NCI-H2081 (cell line): ENCODE measurements around the gene SNAPC1.

ENCODE experiments used
- DNase-seq, 2 experiments: peaks; one replicate each; lab custom pipeline; 2025; lab: John Stamatoyannopoulos, UW

Gene SNAPC1

DNA sequence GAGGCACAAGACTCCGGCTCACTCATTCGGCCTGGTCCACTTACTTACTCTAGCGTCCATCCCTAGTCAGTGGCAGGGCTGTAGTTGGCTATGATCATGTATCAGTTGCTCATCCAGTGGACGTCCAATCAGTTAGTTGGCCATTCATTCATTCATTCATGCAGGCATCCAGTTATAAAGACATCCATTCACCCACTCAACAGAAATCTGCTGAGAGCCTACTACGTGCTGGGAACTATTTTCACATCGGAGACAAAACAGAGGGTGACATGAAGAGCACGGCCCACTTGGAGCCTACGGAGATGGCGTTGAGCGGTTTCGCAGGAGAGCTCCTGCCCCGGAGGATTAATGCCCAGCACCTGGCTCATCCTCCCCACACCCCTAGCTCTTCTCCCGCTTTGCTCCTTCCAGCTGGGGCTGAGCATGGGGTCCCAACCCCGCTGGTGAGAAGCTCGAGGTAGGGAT, 49.7 kb downstream of the SNAPC1 start:
- no peak for DNase-seq

- peak; percentile 2 to 17 for DNase-seq
These were observed 50.3 kb downstream of the SNAPC1 start, which contains the start of gene SYT16 for GRCh38 chr14:61812347-61813095. Gene SYT16 (plus strand): TSS chr14:61812703.

DNA sequence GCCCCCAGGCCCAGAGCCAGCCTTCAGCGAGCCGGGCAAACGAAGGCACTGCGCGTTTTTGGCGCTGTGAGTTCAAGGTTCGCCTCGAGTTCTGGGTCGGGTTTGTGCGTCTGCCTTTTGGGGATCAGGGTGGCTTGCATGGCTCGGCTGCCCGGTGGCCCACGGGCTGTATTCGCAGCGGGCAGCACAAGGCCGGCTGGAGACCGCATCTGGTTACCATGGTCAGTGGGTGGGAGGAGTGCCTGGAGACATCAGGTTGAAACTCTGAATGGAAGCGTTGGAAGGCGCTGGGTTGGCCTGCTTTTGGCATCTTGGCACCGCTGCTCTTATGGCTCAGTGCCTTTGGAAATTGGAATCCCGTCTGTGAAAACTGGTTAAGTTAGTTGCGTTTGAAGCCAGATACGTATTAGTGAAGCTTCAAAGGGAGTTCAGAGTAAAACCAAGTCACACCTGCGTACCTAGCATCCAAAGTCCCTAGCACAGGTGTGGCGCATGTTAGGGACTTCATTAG, 50.9 kb downstream of the SNAPC1 start:
- DNase-seq: no peak

DNA sequence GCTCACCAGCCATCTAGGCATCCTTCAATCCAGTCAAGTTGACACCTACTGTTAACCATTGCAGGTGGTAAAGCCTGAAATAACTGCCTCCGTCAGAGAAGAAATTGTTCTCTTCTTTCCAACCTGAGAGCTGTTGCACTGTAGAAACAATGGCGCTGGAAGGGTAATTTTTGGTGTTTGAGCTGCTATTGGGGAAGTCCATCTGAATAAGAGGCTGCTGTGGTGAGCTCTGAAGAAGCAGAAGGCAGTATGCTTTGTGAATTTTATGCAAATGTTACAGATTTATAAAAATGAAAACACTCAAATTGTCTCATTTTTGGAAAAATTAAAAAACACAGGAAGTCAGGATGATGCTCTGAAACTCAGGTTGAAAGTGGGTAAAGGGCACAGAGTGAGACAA, 60.2 kb downstream of the SNAPC1 start:
- no peak for DNase-seq

DNA sequence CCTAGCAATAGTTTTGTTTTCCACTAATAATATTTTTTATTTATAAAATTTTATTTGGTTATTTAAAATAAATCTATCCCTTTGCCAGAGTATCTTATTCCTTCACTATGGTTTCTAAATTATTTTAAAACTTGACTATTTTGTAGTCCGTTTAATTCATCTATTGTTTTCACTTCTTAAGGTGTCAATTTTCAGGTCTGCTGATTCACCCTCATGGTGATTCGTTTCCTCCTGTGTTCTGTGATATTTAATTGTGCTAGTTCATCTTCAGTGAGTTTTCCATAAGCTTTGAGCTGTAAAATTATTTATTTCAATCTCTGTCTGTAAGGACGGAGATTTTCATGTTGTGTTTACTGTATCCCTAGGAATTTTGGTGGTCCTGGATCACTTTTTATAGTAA, 70.6 kb downstream of the SNAPC1 start:
- no peak for DNase-seq

DNA sequence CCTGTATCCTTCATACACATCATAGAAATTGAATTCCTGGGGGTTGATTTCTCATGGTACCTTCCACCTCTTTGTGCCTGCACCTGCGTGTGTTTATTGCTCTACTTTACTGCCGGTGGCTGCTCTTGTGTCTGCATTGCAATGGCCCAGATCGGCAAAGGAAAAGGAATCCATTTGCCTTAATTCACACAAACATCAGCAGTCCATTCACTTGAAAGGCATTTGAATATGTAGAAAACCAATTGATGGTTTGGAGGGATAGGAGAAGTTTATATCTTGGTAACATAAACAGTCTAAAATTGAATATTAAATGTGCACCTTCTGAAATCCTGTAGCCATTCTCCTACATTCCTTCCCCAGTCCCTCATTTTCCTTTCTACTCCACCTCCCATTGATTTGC, 74.0 kb downstream of the SNAPC1 start:
- no peak for DNase-seq

DNA sequence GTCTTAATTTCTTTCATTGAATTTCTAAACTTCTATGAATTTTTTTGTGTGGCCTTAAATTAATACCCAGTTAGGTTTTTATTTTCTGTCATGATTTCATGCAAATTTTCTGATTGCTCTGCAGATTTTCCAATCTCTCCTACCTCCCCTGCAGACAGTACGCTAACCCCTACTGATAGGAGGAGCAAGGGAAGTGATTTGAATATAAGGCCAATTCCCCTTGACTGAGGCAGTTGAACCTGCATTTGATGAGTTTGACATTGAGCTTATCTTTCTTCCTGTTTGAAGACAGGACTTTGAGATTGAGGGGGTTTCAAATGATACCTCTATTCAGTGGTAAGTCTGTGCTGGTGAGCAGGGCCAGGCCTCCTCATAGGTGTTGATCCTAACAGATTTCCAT, 74.6 kb downstream of the SNAPC1 start:
- no peak for DNase-seq

- DNase-seq: peak; percentile 67 to 68
These were observed 75.4 kb downstream of the SNAPC1 start for GRCh38 chr14:61837336-61838229.

- DNase-seq: no peak
These were observed 76.5 kb downstream of the SNAPC1 start for GRCh38 chr14:61838661-61839245.

DNA sequence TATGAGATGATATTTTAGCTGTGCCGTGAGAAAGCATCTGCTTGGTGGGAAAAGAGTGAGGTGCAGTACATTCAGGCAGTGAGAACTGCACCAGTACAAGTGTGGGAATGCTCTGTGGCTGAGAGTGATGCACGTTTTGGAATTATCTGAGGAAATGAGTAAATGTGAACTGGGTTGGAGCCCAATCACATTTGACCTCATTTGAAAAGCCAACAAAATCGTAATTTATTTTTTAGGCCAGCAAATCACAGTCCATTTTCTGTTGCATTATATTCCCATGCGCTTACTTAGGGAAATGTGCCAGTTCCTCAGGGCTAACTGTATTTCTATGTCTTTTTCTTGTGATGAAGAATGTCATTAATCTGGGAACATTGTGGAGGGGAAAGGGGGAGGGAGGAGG, 77.3 kb downstream of the SNAPC1 start:
- no peak for DNase-seq

DNA sequence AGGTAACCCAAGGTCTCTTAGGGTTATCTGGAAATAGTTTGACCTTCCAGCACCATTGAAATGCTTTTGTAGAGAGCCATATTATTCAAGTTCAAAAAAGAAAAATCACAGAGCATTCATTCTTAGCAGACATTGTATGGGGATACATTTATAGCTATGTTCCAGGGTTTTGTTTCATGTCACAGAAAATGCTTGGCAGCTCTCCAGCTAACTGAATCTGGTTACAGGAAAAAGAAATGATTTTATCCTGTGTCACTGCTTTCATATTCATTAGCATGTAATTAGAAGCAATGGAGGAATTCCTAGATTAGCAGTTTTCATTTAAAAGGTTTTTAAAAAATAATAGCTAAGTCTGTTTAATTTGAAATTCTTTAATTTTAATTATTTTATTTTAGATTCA, 78.9 kb downstream of the SNAPC1 start:
- DNase-seq: no peak
